Neural progenitor cell (in vitro differentiated cells): ENCODE data around the gene ANKRD2.

ENCODE experiments used
- EZH2 ChIP-seq: fragments of 200-600 bp; sonication (generic); IDR thresholded peaks from 2 replicates; pipeline ENCODE4 v1.6.1; 2017; ENCODE audit warnings: antibody characterized with exemption, mild to moderate bottlenecking, moderate library complexity
- TF ChIP-seq, protein P1 (sequence below): fragments of 200-600 bp; sonication (generic); IDR thresholded peaks from 2 replicates; pipeline ENCODE4 v1.5.1; 2017; ENCODE audit warnings: antibody characterized with exemption, mild to moderate bottlenecking

DNA sequence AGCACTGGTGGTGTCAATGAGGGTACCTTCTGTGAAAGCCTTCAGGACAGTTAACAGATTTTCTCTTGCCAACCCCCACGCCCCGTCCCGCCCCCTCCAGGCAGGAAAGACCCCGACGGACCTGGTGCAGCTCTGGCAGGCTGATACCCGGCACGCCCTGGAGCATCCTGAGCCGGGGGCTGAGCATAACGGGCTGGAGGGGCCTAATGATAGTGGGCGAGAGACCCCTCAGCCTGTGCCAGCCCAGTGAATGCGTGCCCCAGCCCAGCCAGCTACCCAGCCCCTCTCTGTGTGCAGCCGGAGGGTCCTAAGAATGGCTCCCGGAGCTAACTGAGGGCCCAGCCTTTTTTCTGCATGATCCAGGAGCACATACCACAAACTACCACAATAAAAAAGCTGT lies 10.9 kb downstream of the ANKRD2 start:
- no peak for TF ChIP-seq EZH2
- TF ChIP-seq, protein P1, sequence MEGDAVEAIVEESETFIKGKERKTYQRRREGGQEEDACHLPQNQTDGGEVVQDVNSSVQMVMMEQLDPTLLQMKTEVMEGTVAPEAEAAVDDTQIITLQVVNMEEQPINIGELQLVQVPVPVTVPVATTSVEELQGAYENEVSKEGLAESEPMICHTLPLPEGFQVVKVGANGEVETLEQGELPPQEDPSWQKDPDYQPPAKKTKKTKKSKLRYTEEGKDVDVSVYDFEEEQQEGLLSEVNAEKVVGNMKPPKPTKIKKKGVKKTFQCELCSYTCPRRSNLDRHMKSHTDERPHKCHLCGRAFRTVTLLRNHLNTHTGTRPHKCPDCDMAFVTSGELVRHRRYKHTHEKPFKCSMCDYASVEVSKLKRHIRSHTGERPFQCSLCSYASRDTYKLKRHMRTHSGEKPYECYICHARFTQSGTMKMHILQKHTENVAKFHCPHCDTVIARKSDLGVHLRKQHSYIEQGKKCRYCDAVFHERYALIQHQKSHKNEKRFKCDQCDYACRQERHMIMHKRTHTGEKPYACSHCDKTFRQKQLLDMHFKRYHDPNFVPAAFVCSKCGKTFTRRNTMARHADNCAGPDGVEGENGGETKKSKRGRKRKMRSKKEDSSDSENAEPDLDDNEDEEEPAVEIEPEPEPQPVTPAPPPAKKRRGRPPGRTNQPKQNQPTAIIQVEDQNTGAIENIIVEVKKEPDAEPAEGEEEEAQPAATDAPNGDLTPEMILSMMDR, result no peak
